Esophagus muscularis mucosa (tissue), 4 donors: ENCODE results near the gene AACS.

Experiments used
- EP300 ChIP-seq: sonication (generic); formaldehyde crosslinking; IDR thresholded peaks from one replicate; pipeline ENCODE4 v1.6.1; 2017; ENCODE audit warnings: antibody characterized with exemption
- POLR2A ChIP-seq: fragments of 450-650 bp; IDR thresholded peaks from one replicate; pipeline ENCODE4 v1.6.1; 2017; ENCODE audit warnings: antibody characterized with exemption, moderate library complexity, mild to moderate bottlenecking, low read depth
- POLR2AphosphoS5 ChIP-seq, 2 donors: sonication (generic); formaldehyde crosslinking; IDR thresholded peaks; one replicate each; pipeline ENCODE4 v1.6.1; 2017; ENCODE audit warnings: antibody characterized with exemption in 2 of 2
- TF ChIP-seq, protein P1 (sequence below), 3 experiments: fragments of 200-600 bp in 2 of 3; fragments of 450-650 bp in 1 of 3; sonication (generic) in 2 of 3; IDR thresholded peaks; one replicate each; pipeline ENCODE4 v1.5.1; 2017 to 2019; ENCODE audit warnings: antibody characterized with exemption in 3 of 3, mild to moderate bottlenecking in 2 of 3, moderate library complexity in 1 of 3

DNA sequence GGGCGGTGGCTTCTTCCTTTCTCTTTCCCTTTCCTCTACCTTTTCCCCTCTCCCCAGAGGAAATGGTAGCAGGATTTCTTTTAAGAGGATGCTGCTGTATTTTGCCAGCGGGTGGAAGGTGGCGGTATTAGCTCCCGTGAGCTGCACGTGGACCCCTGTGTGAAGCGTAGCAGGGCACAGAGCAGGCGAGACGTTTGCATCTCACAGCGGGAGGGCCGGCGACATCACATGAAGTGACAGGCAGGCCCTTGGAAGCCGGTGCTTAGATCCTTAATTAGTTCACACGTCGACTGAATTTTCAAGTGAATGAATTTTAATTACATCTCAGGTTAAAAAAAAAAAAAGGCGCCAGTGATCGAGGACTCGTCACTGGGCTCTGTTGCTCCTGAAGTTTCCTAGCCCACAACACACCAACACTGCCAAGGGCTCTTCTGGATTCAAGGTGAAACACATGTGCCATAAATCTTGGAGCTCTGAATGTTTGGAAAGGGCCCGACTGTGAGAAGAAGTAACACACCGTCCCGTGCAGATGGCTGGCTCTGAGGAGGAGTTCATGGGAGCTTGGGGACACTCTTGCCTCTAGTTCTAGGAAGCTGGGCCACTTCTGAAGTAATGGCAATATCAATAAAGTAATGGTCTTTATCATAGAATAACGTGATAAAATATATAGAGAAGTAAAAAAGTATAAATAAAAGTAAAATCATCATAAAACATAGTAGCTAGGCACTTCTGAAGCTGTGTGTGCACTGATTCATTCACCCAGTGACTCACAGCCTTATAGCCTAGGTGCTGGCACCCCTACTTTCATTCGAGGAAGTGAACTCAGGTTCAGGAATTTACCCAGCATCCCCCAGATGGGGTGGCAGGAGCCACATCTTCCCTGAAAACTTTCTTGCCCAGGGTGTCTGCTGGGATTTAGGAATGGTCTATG lies 75.3 kb downstream of the AACS start:
- TF ChIP-seq, protein P1, sequence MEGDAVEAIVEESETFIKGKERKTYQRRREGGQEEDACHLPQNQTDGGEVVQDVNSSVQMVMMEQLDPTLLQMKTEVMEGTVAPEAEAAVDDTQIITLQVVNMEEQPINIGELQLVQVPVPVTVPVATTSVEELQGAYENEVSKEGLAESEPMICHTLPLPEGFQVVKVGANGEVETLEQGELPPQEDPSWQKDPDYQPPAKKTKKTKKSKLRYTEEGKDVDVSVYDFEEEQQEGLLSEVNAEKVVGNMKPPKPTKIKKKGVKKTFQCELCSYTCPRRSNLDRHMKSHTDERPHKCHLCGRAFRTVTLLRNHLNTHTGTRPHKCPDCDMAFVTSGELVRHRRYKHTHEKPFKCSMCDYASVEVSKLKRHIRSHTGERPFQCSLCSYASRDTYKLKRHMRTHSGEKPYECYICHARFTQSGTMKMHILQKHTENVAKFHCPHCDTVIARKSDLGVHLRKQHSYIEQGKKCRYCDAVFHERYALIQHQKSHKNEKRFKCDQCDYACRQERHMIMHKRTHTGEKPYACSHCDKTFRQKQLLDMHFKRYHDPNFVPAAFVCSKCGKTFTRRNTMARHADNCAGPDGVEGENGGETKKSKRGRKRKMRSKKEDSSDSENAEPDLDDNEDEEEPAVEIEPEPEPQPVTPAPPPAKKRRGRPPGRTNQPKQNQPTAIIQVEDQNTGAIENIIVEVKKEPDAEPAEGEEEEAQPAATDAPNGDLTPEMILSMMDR (IDR thresholded peaks at IDR 0.05): no peak
- TF ChIP-seq POLR2AphosphoS5 (IDR thresholded peaks at IDR 0.05) (no peak), EP300 (no peak), POLR2A (no peak)
